Mesenchymal stem cell (in vitro differentiated cells and primary cell): ENCODE results near the gene TRIM44.
A peak's percentile ranks its signal among the peaks of the same experiment; 100 is the strongest.

Experiments used
- DNase-seq: peaks from one replicate; pipeline ENCODE4 v3.0.0-alpha.2; 2013
- H2AFZ ChIP-seq: one replicate; pipeline ENCODE4 v1.6.1; 2013; ENCODE audit warnings: low read depth, mild to moderate bottlenecking, control low read depth, inconsistent platforms, low read length, moderate library complexity
- H2AK5ac ChIP-seq: 2 replicates; pipeline ENCODE4 v1.6.1; 2013; ENCODE audit warnings: low read length, moderate library complexity, mild to moderate bottlenecking, inconsistent platforms; ENCODE audit not compliant: severe bottlenecking
- H2BK120ac ChIP-seq: one replicate; pipeline ENCODE4 v1.6.1; 2013; ENCODE audit warnings: low read depth, mild to moderate bottlenecking, inconsistent platforms, low read length, moderate library complexity
- H2BK12ac ChIP-seq, 2 experiments: one replicate each; pipeline ENCODE4 v1.6.1; 2013; ENCODE audit warnings: inconsistent platforms in 2 of 2, low read length in 2 of 2, mild to moderate bottlenecking in 2 of 2, moderate library complexity in 2 of 2, control low read depth in 1 of 2
- H2BK15ac ChIP-seq: one replicate; pipeline ENCODE4 v1.6.1; 2013; ENCODE audit warnings: mild to moderate bottlenecking, low read depth, inconsistent platforms; ENCODE audit not compliant: poor library complexity, severe bottlenecking
- H2BK5ac ChIP-seq: 2 replicates; pipeline ENCODE4 v1.6.1; 2013; ENCODE audit warnings: low read depth, mild to moderate bottlenecking, low read length, control low read depth, inconsistent platforms; ENCODE audit not compliant: poor library complexity, severe bottlenecking
- H3K14ac ChIP-seq, 2 experiments: one replicate each; pipeline ENCODE4 v1.6.1; 2013; ENCODE audit warnings: inconsistent platforms in 2 of 2, low read length in 2 of 2, control low read depth in 1 of 2, mild to moderate bottlenecking in 1 of 2, moderate library complexity in 1 of 2
- H3K18ac ChIP-seq, 2 experiments: one replicate each; pipeline ENCODE4 v1.6.1; 2013; ENCODE audit warnings: inconsistent platforms in 2 of 2, low read length in 2 of 2, control low read depth in 1 of 2, low read depth in 1 of 2, mild to moderate bottlenecking in 1 of 2
- H3K23ac ChIP-seq, 2 experiments: one replicate each; pipeline ENCODE4 v1.6.1; 2013; ENCODE audit warnings: inconsistent platforms in 2 of 2, low read length in 2 of 2, mild to moderate bottlenecking in 2 of 2, moderate library complexity in 2 of 2, control low read depth in 1 of 2
- H3K27ac ChIP-seq: 2 replicates; pipeline ENCODE4 v1.5.1; 2013; ENCODE audit warnings: mild to moderate bottlenecking, moderate library complexity, low read length, control low read depth, inconsistent platforms; ENCODE audit not compliant: poor library complexity, severe bottlenecking
- H3K27me3 ChIP-seq, 2 experiments: 2 replicates each; pipeline versions ENCODE4 v1.6.1 to v1.7.0; 2013; ENCODE audit warnings: low read length in 2 of 2, mild to moderate bottlenecking in 2 of 2, moderate library complexity in 2 of 2, control low read depth in 1 of 2, inconsistent platforms in 1 of 2; ENCODE audit not compliant: control insufficient read depth in 1 of 2, insufficient read depth in 1 of 2
- H3K36me3 ChIP-seq, 2 experiments: 2 replicates each; pipeline versions ENCODE4 v1.6.1 to v1.7.0; 2013; ENCODE audit warnings: low read length in 2 of 2, control low read depth in 1 of 2, inconsistent platforms in 1 of 2, low read depth in 1 of 2, mild to moderate bottlenecking in 1 of 2; ENCODE audit not compliant: insufficient read depth in 2 of 2, control insufficient read depth in 1 of 2
- H3K4ac ChIP-seq, 2 experiments: one replicate each; pipeline ENCODE4 v1.6.1; 2013; ENCODE audit warnings: inconsistent platforms in 2 of 2, low read length in 2 of 2, mild to moderate bottlenecking in 2 of 2, moderate library complexity in 2 of 2, control low read depth in 1 of 2, low read depth in 1 of 2
- H3K4me1 ChIP-seq: 2 replicates; pipeline ENCODE4 v1.6.1; 2013; ENCODE audit warnings: low read depth, low read length, control low read depth; ENCODE audit not compliant: control insufficient read depth, insufficient read depth
- H3K4me2 ChIP-seq: 2 replicates; pipeline ENCODE4 v1.6.1; 2013; ENCODE audit warnings: low read length, mild to moderate bottlenecking, inconsistent platforms; ENCODE audit not compliant: poor library complexity, severe bottlenecking
- H3K4me3 ChIP-seq, 2 experiments: 2 replicates each; pipeline versions ENCODE4 v1.5.1 to v1.7.0; 2013; ENCODE audit warnings: low read length in 2 of 2, mild to moderate bottlenecking in 2 of 2, control low read depth in 1 of 2, low read depth in 1 of 2; ENCODE audit not compliant: insufficient read depth in 1 of 2
- H3K79me1 ChIP-seq: replicated peaks from 2 replicates; pipeline ENCODE4 v1.6.1; 2013; ENCODE audit warnings: mild to moderate bottlenecking, control low read depth, low read length, inconsistent platforms; ENCODE audit not compliant: poor library complexity, severe bottlenecking
- H3K9ac ChIP-seq: 2 replicates; pipeline ENCODE4 v1.7.0; 2013; ENCODE audit warnings: mild to moderate bottlenecking, low read length, moderate library complexity
- H3K9me3 ChIP-seq: 2 replicates; pipeline ENCODE4 v1.7.0; 2013; ENCODE audit warnings: mild to moderate bottlenecking, low read length; ENCODE audit not compliant: control insufficient read depth
- H4K8ac ChIP-seq: one replicate; pipeline ENCODE4 v1.6.1; 2013; ENCODE audit warnings: inconsistent platforms, mild to moderate bottlenecking, low read length, moderate library complexity
- H4K91ac ChIP-seq: one replicate; pipeline ENCODE4 v1.6.1; 2013; ENCODE audit warnings: mild to moderate bottlenecking, low read length, inconsistent platforms
- WGBS: methylation state at CpG from one replicate; pipeline ENCODE4 v1.1.7; 2013; ENCODE audit warnings: mixed read lengths; 5-methylcytosine and 5-hydroxymethylcytosine counted together

The TRIM44 gene

GRCh38 chr11:35641171-35641897 lies 21.2 kb upstream of the TRIM44 start:
- H4K91ac ChIP-seq, result no peak overlapping the region
- no peak overlapping the region for H3K4me3 ChIP-seq
- H2AFZ ChIP-seq, result no peak overlapping the region
- H3K14ac ChIP-seq, result no peak overlapping the region
- H2BK120ac ChIP-seq, result no peak overlapping the region
- no peak overlapping the region for H2AK5ac ChIP-seq
- DNase-seq, result no peak
- H3K9ac ChIP-seq, result no peak overlapping the region
- H3K27me3 ChIP-seq, result peaks cover 0 to 3% of the 10 kb centered on the region in 2 experiments
- no peak overlapping the region for H3K4me2 ChIP-seq
- no peaks in the 10 kb centered on the region for H3K36me3 ChIP-seq
- no peak overlapping the region for H2BK5ac ChIP-seq
- no peak overlapping the region for H3K18ac ChIP-seq
- no peak overlapping the region for H4K8ac ChIP-seq
- H2BK12ac ChIP-seq, result no peak overlapping the region
- H3K23ac ChIP-seq, result no peak overlapping the region
- no peaks in the 10 kb centered on the region for H3K4me1 ChIP-seq
- H2BK15ac ChIP-seq, result no peak overlapping the region
- H3K4ac ChIP-seq, result no peak overlapping the region
- no peaks in the 10 kb centered on the region for H3K79me1 ChIP-seq
- H3K27ac ChIP-seq, result peak overlapping the region; percentile 14
- 66% methylated on average over 4 of the region's 6 CpGs for WGBS
- no peaks in the 10 kb centered on the region for H3K9me3 ChIP-seq

DNA sequence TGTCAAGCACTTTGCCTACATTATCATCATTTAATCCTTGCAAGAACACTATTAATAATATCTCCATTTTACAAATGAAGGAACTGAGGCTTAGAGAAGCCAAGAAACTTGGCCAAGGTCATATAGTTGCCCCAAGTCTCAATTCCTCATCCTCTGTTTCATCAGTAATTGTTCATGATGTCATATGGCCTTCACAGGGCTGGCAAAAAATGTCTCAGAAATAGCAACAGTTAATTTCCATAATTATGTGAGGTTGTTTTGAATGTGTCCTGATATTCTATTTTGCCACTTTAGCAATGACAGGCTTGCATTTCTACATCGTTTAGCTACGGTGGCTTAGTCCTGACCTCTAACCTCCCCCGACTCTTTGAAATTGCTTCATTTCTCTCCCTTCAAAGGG lies 20.6 kb upstream of the TRIM44 start:
- Histone ChIP-seq H3K36me3 (no peaks in the 10 kb centered on the region), H3K4me1 (no peaks in the 10 kb centered on the region), H2BK12ac (no peak overlapping the region), H4K91ac (no peak overlapping the region), H3K4me3 (no peak overlapping the region), H3K9ac (no peak overlapping the region), H2AK5ac (no peak overlapping the region), H2BK120ac (no peak overlapping the region), H3K18ac (no peak overlapping the region), H2BK15ac (no peak overlapping the region), H2AFZ (no peak overlapping the region), H3K27ac (no peak overlapping the region), H4K8ac (no peak overlapping the region), H3K23ac (no peak overlapping the region), H3K4me2 (no peak overlapping the region), H3K9me3 (no peaks in the 10 kb centered on the region), H3K27me3 (peaks cover 0 to 3% of the 10 kb centered on the region in 2 experiments), H3K4ac (no peak overlapping the region), H3K14ac (no peak overlapping the region), H2BK5ac (no peak overlapping the region), H3K79me1 (no peaks in the 10 kb centered on the region)
- no peak for DNase-seq
- 85% methylated on average over 3 of the region's 3 CpGs for WGBS

DNA sequence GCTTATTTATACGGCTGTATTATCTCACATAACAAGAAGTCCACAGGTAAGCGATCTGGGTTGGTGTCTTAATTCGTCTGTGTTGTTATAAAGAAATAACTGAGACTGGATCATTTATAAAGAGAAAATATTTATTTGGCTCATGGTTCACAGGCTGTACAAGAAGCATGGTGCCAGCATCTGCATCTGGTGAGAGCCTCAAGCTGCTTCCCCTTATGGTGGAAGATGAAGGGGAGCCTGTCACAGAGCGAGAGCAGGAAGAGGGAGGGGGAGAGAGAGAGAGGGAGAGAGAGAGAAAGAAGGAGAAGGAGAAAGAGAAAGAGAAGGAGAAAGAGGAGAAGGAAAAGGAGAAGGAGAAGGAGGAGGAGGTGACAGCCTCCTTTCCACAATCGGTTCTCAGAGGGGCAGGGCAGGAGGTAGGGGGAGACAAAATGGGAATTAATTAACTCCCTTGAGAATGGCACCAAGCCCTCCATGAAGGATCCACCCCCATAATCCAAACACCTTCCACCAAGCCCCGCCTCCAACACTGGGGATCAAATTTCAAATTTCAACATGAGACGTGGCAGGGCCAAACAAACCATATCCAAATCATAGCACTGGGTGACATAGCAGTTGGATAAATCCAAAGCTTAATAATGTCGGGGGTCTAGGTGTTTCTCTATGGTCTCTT lies 15.0 kb upstream of the TRIM44 start:
- no peak for DNase-seq
- H2AK5ac ChIP-seq, result no peak overlapping the region
- no peaks in the 10 kb centered on the region for H3K27me3 ChIP-seq
- H3K79me1 ChIP-seq, result no peaks in the 10 kb centered on the region
- H3K4ac ChIP-seq, result no peak overlapping the region
- no peak overlapping the region for H2AFZ ChIP-seq
- WGBS, result 87% methylated on average over 6 of the region's 8 CpGs
- H3K4me1 ChIP-seq, result no peaks in the 10 kb centered on the region
- H2BK15ac ChIP-seq, result no peak overlapping the region
- no peak overlapping the region for H3K4me3 ChIP-seq
- no peak overlapping the region for H2BK120ac ChIP-seq
- no peak overlapping the region for H2BK5ac ChIP-seq
- H4K8ac ChIP-seq, result no peak overlapping the region
- no peak overlapping the region for H3K23ac ChIP-seq
- H2BK12ac ChIP-seq, result no peak overlapping the region
- H3K36me3 ChIP-seq, result no peaks in the 10 kb centered on the region
- no peak overlapping the region for H3K14ac ChIP-seq
- H4K91ac ChIP-seq, result no peak overlapping the region
- H3K18ac ChIP-seq, result no peak overlapping the region
- no peak overlapping the region for H3K9ac ChIP-seq
- H3K27ac ChIP-seq, result no peak overlapping the region
- no peaks in the 10 kb centered on the region for H3K9me3 ChIP-seq
- no peak overlapping the region for H3K4me2 ChIP-seq

DNA sequence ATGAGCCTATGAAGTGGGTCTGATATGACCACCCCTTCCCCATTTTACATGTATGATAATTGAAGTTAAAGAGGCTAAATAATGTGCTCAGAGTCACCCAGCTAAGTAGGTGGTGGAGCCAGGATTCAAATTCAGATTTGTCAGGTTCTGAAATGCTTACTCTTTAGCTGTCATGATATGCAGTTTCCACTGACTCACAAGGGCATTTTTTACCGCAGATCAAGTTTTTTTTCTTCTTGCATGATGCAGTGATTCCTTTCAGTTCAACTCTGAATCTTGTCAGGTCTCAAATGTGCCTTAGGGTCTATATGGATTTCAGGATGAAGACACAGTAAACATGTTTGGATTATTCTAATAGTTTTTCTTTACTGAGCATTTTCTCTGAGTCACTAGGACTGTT lies 12.6 kb upstream of the TRIM44 start:
- Histone ChIP-seq H2BK12ac (no peak overlapping the region), H3K4me2 (no peak overlapping the region), H3K4me3 (no peak overlapping the region), H3K27ac (no peak overlapping the region), H3K14ac (no peak overlapping the region), H3K36me3 (no peaks in the 10 kb centered on the region), H3K9me3 (no peaks in the 10 kb centered on the region), H3K27me3 (no peaks in the 10 kb centered on the region), H2BK15ac (no peak overlapping the region), H3K4ac (no peak overlapping the region), H3K23ac (no peak overlapping the region), H3K4me1 (no peaks in the 10 kb centered on the region), H3K79me1 (no peaks in the 10 kb centered on the region), H4K8ac (no peak overlapping the region), H4K91ac (no peak overlapping the region), H2BK5ac (no peak overlapping the region), H2AK5ac (no peak overlapping the region), H2AFZ (no peak overlapping the region), H3K9ac (no peak overlapping the region), H3K18ac (no peak overlapping the region), H2BK120ac (no peak overlapping the region)
- 79% methylated on average over 1 of the region's 1 CpG for WGBS
- DNase-seq, result peak; percentile 70
